Activated naive CD4-positive, alpha-beta T cell (primary cell): Measurements from ENCODE around the gene BPNT1.
"Not testable (repeated sequence)": the region's sequence is repeated elsewhere in the genome, so short reads cannot be mapped to it uniquely, and the experiment has no call there.

ENCODE experiments used
- DNase-seq, 4 experiments: peaks; one replicate each; lab custom pipeline; 2025; lab: John Stamatoyannopoulos, UW

The BPNT1 gene

GRCh38 chr1:220089650-220090556 is at the start of gene BPNT1:
BPNT1 (minus strand) TSS chr1:220089788; CDS start chr1:220079846, 9,942 bp downstream.
- DNase-seq: peak; percentile 84 to 96 (median 90)

DNA sequence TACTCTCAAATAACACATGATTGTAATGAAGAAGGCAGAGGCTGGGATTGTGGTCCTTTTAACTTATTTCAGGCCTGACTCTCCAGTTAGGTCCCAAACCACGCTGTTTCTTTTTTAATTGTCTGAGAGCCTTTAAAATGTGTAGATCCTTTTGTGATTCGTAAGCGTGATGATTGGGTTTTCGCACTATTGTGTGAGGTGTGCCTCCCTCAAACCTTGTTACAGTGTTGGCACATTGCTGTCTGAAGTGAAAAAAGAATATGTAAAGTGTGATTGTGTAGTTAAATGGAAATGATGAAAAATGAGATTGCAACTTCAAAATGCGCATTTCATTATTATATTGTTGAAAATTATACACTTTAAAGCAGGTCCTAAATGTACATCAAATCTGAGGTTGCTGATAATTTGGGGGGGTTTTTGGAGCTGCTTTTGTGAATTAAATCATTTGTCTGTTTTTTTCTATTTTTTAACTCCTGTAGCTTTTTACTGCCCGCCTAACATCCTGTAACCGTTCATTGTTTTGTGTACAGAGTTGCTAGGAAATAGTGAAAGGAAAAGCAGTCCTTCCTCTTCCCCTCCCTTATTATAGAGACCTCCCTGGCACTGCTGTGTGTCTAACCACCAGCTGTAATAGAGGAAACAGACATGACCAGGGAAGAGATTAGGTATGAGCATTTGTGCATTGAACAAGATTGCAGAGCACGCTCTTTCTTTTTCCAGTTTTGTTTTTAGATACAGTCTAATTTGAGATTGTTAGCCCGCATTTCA is 47.6 kb upstream of the BPNT1 start:
- DNase-seq: no peak

DNA sequence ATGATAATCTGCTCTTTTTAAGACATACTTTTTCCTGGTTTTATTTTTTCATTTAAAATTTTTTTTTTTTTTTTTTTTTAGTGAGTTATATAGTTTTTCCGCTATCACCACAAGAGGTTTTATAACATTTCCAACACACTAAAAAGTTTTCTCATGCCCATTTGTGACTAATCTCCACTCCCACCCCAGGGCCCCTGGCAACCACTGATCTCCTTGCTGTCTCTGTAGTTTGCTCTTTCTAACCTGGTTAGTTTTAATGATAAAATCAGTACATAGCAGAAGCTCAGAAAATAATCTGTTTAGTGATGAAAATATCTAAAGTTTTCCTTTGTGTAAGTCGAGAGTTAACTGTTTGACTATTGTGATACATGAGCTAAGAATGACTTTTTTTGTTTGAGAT is 46.2 kb upstream of the BPNT1 start:
- no peak for DNase-seq

DNA sequence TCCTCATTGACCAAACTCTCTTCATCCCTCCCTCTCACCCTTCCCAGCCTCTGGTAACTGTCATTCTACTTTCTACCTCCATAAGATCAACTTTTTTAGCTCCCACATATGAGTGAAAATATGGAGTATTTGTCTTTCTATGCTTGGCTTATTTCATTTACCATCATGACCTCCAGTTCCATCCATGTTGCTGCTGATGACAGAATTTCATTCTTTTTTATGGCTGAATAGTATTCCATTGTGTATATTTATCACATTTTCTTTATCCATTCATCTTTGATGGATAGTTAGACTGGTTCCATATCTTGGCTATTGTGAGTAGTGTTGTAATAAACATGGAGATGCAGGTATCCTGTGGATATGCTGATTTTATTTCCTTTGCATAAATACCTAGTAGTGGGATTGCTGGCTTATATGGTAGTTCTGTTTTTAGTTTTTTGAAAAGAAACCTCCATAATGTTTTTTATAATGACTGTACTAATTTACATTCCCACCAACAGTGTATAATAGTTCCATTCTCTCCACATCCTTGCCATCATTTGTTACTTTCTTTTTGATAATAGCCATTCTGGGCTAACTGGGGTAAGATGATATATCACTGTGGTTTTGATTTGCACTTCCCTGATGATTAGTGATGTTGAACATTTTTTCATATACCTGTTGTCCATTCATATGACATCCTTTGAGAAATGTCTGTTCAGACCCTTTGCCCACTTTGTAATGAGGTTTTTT is 40.1 kb upstream of the BPNT1 start:
- no peak for DNase-seq

- DNase-seq: no peak
Measured at GRCh38 chr1:220127076-220127475, 37.5 kb upstream of the BPNT1 start.

DNA sequence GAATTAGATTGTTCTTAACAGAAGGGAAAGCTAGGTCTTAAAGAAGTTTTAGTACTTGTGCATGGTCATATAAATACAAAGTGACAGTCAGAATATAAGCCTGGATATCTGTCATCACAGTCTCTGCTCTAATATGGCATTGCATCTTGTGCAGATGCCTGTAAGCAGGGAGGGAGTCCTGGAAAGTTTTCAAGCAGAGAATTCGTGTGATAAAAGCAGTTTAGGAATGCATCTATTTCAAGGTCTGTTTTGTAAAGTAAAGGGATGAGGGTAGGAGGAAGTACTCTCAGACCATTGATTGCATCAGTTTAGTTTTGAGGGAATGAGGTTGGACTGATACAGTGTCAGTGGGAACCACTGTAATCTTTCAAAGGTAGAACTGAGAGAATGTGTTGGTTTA is 35.0 kb upstream of the BPNT1 start:
- no peak for DNase-seq

GRCh38 chr1:220123889-220124288 is 34.3 kb upstream of the BPNT1 start:
- DNase-seq: no peak

DNA sequence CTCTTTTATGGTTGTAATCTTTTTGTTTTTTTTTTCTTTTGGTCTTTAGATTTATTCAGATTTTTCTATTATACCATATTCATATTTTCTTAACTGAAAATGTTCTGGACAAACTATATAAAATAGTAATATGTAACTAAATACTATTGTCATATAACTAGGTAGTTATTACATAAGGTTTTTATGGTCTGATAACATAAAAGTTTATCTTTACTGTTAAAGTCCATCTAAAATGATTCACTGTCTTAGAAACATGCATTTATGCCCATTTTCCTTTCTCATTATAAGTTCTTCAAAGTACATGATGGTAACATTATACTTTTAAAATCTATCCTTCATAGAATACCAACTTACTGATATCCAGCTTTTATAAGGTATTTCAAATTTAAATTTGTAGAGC is 33.5 kb upstream of the BPNT1 start:
- DNase-seq: no peak

DNA sequence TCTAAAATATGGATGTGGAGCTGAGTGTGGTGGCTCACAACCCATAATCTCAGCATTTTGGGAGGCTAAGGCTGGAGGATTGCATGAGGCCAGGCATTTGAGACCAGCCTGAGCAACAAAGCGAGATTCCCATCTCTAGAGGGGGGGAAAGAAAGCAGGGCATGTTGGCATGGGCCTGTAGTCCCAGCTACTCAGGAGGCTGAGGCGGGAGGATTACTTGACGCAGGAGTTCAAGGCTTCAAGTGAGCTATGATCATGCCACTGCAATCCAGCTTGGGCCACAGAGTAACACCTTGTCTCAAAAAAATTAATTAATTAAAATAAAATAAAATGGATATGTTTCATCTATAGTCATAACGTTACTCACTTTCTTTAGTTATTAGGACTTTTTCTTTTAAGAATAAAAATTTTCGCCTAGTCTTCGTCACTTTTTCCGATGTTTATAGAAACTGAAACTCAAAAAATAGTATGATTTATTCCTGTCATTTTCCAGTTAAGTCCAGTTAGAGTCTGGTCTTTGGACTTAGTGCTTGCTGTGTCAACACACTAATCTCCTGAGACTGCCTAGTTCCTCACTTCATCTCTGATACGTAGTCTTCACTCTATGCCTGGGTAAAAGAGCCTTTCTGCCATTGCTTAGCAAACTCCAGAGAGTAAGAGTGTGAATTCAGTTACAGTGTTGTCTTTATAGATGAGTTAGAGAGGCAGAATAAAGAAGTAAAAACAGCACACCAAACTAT is 32.4 kb upstream of the BPNT1 start:
- DNase-seq: no peak

DNA sequence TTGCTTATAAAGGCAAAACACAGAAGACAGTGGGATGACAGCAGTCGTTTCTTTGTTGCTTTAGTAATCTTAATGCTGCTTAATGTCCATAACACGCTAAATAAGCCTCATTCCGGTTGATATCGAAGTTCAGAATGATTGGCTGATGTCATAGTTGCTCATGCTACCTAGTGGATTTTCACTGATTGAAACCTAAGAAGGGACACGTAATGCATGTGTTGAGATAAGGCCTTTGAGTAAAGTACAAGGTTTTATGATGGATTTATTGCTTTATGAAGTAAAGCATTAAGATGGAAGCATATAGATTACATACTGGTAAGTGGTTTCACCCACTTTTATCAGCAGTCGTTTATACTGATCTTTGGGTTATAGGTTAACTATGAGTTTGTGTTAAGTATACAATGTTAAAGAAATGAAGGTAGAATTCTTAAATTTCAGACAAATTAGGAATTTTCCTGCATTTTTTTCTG is 29.5 kb upstream of the BPNT1 start:
- DNase-seq: no peak

- DNase-seq: no peak
Measured at GRCh38 chr1:220113136-220113695, 23.6 kb upstream of the BPNT1 start.

DNA sequence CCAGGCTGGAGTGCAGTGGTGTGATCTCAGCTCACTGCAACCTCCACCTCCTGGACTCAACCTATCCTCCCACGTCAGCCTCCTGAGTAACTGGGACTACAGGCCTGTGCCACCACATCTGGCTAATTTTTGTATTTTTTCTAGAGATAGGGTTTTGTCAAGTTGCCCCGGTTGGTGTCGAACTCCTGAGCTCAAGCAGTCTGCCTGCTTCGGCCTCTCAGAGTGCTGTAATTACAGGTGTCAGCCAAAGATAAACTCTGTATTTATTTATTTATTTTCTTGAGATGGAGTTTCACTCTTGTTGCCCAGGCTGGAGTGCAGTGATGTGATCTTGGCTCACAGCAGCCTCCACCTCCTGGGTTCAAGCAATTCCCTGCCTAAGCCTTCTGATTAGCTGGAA is 23.0 kb upstream of the BPNT1 start:
- not testable (repeated sequence) for DNase-seq

DNA sequence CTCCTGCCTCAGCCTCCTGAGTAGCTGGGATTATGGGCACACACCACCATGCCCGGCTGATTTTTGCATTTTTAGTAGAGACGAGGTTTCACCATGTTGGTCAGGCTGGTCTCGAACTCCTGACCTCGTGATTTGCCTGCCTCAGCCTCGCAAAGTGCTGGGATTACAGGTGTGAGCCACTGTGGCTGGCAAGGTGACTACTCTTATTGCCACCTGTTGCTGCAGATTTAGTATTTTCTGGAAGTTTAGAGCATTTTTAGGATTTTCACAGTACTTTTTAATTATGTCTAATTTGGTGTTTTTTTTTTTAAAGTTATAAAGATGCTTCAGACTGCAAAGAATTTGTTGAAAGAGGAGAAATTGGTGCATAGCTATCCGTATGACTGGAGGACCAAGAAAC is 20.9 kb upstream of the BPNT1 start:
- DNase-seq: not testable (repeated sequence)

GRCh38 chr1:220099826-220100225 is 10.2 kb upstream of the BPNT1 start:
- DNase-seq: no peak

DNA sequence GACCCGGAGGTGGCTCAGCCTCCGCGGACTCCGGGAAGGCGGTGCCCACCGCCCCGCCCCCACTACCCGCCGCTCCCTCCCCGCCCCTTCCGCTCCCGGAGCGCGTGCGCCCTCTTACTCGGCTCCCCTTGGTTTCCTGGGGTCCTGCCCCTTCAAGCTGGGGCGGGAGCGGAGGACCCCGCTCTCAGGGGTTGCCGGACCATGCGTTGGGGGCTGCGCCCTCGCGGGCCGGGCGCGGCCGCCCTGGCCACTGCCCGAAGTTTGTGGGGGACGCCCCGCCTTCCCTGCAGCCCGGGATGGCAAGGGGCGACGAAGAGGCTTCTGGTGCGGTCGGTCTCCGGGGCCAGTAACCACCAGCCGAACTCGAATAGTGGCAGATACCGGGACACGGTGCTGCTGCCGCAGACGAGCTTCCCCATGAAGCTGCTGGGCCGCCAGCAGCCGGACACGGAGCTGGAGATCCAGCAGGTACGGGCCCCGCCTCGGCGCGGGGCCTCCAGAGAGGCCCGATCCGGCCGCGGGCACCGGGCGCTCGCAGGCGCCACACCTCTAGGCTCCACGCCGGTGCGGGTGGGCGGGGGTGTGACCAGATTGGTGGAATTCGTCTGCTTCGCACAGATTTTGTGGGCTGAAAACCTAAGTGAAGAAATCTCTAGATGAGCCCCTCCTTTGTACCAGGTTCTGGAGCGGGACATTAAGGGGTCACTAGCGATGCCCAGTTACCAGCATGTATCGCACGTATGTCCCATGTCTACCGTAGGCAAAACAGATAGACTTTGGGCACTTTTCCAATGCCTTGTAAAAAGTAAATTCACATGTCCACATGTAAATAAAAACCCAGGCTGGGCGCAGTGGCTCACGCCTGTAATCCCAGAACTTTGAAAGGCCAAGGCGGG is 4.7 kb upstream of the BPNT1 start, which contains the start of gene IARS2:
Gene IARS2 (plus strand): TSS at position 117 of the 896 bp plus-strand sequence. CDS start 85 bp downstream, at position 202.
- peak; percentile 63 to 94 (median 86) for DNase-seq

GRCh38 chr1:220093361-220094015 is 3.9 kb upstream of the BPNT1 start:
- no peak for DNase-seq

- DNase-seq: no peak
Measured at GRCh38 chr1:220092694-220093093, 3.1 kb upstream of the BPNT1 start.

- not testable (repeated sequence) for DNase-seq
Measured at GRCh38 chr1:220086261-220086686, 3.3 kb downstream of the BPNT1 start.

GRCh38 chr1:220084460-220084859 is 5.1 kb downstream of the BPNT1 start:
- no peak for DNase-seq
